Body of pancreas (tissue), 4 donors: ENCODE results near the gene ATXN7.

Experiments used
- POLR2A ChIP-seq, 3 donors: fragments of 450-650 bp; IDR thresholded peaks; one replicate each; pipeline ENCODE4 v1.6.1; 2016; ENCODE audit warnings: antibody characterized with exemption in 3 of 3, mild to moderate bottlenecking in 2 of 3
- TF ChIP-seq, protein P1 (sequence below), 7 experiments: fragments of 450-650 bp in 4 of 7; fragments of 200-600 bp in 3 of 7; sonication (generic) in 3 of 7; IDR thresholded peaks; one replicate each; pipeline ENCODE4 v1.5.1; 2016 to 2019; ENCODE audit warnings: antibody characterized with exemption in 7 of 7

DNA sequence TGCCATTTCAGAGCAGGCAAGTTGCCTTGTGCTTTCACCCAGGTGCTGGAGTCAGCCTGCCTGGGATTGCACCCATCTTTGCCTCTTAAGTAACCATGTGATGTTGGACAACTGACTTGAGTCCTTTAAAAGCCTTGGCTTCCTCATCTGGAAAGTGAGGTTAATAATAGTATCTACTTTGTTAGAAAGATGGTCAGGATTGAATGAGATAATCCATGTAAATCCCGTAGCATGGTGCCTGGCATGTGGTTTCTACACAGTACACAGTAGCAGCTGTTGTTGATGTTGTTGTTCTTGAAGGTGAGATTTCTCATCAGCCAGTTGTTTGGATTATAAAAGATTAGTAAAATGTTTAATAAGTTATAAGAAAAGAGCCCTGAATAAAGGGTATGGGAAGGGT, 110.8 kb downstream of the ATXN7 start:
- TF ChIP-seq, protein P1, sequence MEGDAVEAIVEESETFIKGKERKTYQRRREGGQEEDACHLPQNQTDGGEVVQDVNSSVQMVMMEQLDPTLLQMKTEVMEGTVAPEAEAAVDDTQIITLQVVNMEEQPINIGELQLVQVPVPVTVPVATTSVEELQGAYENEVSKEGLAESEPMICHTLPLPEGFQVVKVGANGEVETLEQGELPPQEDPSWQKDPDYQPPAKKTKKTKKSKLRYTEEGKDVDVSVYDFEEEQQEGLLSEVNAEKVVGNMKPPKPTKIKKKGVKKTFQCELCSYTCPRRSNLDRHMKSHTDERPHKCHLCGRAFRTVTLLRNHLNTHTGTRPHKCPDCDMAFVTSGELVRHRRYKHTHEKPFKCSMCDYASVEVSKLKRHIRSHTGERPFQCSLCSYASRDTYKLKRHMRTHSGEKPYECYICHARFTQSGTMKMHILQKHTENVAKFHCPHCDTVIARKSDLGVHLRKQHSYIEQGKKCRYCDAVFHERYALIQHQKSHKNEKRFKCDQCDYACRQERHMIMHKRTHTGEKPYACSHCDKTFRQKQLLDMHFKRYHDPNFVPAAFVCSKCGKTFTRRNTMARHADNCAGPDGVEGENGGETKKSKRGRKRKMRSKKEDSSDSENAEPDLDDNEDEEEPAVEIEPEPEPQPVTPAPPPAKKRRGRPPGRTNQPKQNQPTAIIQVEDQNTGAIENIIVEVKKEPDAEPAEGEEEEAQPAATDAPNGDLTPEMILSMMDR (IDR thresholded peaks at IDR 0.05): no peak
- no peak for TF ChIP-seq POLR2A (IDR thresholded peaks at IDR 0.05)
